Mammary epithelial cell (primary cell): ENCODE measurements around the gene LRRC4B.

Source experiments
- EZH2 ChIP-seq: IDR thresholded peaks from 2 replicates; pipeline ENCODE4 v1.6.1; 2012; ENCODE audit warnings: low read length, inconsistent platforms, borderline replicate concordance
- TF ChIP-seq, protein P1 (sequence below), 2 donors: IDR thresholded peaks in 1 of 2; conservative IDR thresholded peaks in 1 of 2; 2 replicates each; pipeline ENCODE4 v1.5.1; 2011 to 2012; ENCODE audit warnings: inconsistent platforms in 2 of 2, low read length in 2 of 2, mild to moderate bottlenecking in 2 of 2, control low read depth in 1 of 2, low read depth in 1 of 2; ENCODE audit not compliant: insufficient read depth in 1 of 2; ENCODE audit errors: extremely low read depth in 1 of 2

DNA sequence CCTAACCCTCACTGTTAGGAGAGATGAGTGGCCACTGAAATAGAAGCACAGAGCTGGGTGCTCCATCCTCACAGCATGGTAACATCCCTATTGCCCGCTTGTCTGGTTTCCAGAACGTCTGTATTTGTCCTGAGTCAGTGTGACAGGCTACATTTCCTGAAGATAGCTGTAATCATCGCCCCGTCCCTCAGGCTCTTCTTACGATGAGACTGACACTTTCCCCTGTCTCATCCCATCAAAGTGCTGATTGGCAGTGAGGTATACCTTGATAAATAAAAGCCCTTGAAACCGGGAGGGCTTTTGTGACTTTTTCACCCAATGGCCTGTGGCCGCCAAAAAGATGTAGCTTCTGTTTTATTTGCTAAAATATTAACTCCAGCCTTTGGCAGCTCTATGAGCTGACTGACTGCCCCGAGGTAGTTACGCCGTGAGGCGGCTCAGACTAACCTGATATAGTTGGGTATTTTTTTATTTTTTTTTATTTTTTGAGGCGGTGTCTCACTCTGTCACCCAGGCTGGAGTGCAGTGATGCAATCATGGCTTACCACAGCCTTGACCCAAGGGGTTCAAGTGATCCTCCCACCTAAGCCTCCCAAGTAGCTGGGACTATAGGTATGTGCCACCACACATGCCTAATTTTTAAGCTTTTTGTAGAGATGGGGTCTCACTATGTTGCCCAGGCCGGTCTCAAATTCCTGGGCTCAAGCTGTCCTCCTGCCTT lies 5.7 kb upstream of the LRRC4B start:
- TF ChIP-seq, protein P1, sequence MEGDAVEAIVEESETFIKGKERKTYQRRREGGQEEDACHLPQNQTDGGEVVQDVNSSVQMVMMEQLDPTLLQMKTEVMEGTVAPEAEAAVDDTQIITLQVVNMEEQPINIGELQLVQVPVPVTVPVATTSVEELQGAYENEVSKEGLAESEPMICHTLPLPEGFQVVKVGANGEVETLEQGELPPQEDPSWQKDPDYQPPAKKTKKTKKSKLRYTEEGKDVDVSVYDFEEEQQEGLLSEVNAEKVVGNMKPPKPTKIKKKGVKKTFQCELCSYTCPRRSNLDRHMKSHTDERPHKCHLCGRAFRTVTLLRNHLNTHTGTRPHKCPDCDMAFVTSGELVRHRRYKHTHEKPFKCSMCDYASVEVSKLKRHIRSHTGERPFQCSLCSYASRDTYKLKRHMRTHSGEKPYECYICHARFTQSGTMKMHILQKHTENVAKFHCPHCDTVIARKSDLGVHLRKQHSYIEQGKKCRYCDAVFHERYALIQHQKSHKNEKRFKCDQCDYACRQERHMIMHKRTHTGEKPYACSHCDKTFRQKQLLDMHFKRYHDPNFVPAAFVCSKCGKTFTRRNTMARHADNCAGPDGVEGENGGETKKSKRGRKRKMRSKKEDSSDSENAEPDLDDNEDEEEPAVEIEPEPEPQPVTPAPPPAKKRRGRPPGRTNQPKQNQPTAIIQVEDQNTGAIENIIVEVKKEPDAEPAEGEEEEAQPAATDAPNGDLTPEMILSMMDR (conservative IDR thresholded peaks at IDR 0.05 in 1 of 2, IDR thresholded peaks at IDR 0.05 in 1 of 2; ENCODE audit: extremely low read depth in 1 of 2, insufficient read depth in 1 of 2, low read depth in 1 of 2, low read length in 2 of 2), result no peak
- TF ChIP-seq EZH2, result no peak
